SIG-M5 treated with dmso at 0.1 percent for 504 hours (cell line): ENCODE data around the gene PDE1A.

Experiments used
- DNase-seq: peaks from one replicate; lab custom pipeline; 2025; ENCODE audit not compliant: unreplicated experiment; lab: John Stamatoyannopoulos, UW

The PDE1A gene

GRCh38 chr2:182220335-182220734 lies 206.5 kb downstream of the PDE1A start:
- DNase-seq = no peak

GRCh38 chr2:182210669-182211068 lies 216.2 kb downstream of the PDE1A start:
- DNase-seq = no peak

- no peak for DNase-seq
These were observed 218.4 kb downstream of the PDE1A start for GRCh38 chr2:182208421-182208820.

GRCh38 chr2:182207049-182207746 lies 219.6 kb downstream of the PDE1A start:
- DNase-seq = no peak

- DNase-seq = no peak
These were observed 229.3 kb downstream of the PDE1A start for GRCh38 chr2:182197529-182197928.

- no peak for DNase-seq
These were observed 233.5 kb downstream of the PDE1A start for GRCh38 chr2:182193291-182193690.

GRCh38 chr2:182191061-182191460 lies 235.8 kb downstream of the PDE1A start:
- no peak for DNase-seq

- DNase-seq = no peak
These were observed 239.7 kb downstream of the PDE1A start for GRCh38 chr2:182187130-182187529.

- no peak for DNase-seq
These were observed 240.6 kb downstream of the PDE1A start for GRCh38 chr2:182186132-182186735.

GRCh38 chr2:182182436-182182835 lies 244.4 kb downstream of the PDE1A start:
- DNase-seq = no peak

- no peak for DNase-seq
These were observed 245.5 kb downstream of the PDE1A start for GRCh38 chr2:182181381-182181780.

- DNase-seq = no peak
These were observed 247.7 kb downstream of the PDE1A start for GRCh38 chr2:182179176-182179575.

GRCh38 chr2:182173944-182174622 lies 252.8 kb downstream of the PDE1A start:
- no peak for DNase-seq

GRCh38 chr2:182170341-182170740 lies 256.5 kb downstream of the PDE1A start:
- no peak for DNase-seq

GRCh38 chr2:182167882-182168281 lies 259.0 kb downstream of the PDE1A start:
- no peak for DNase-seq

- no peak for DNase-seq
These were observed 260.0 kb downstream of the PDE1A start for GRCh38 chr2:182166841-182167240.

- no peak for DNase-seq
These were observed 260.4 kb downstream of the PDE1A start for GRCh38 chr2:182166406-182166805.

GRCh38 chr2:182165202-182165601 lies 261.6 kb downstream of the PDE1A start:
- no peak for DNase-seq

- DNase-seq = no peak
These were observed 262.1 kb downstream of the PDE1A start for GRCh38 chr2:182164686-182165085.

GRCh38 chr2:182163878-182164277 lies 263.0 kb downstream of the PDE1A start:
- no peak for DNase-seq

GRCh38 chr2:182148344-182148743 lies 278.5 kb downstream of the PDE1A start:
- no peak for DNase-seq

GRCh38 chr2:182144776-182145165 lies 282.1 kb downstream of the PDE1A start:
- no peak for DNase-seq
